Fibroblast of skin of right biceps (primary cell): Measurements from ENCODE around the gene ADCY1.
"Not testable (repeated sequence)": the region's sequence is repeated elsewhere in the genome, so short reads cannot be mapped to it uniquely, and the experiment has no call there.

Experiments
- DNase-seq: peaks from one replicate; pipeline ENCODE4 v3.0.0-alpha.2; 2013

The ADCY1 gene

GRCh38 chr7:45573661-45574415 lies at the start of gene ADCY1:
Gene ADCY1, plus strand, starts transcription at chr7:45574368. Its CDS starts 176 bp downstream, at chr7:45574544.
- DNase-seq: peak; percentile 17

- no peak for DNase-seq
Observed at GRCh38 chr7:45524445-45524844, 49.7 kb upstream of the ADCY1 start.

DNA sequence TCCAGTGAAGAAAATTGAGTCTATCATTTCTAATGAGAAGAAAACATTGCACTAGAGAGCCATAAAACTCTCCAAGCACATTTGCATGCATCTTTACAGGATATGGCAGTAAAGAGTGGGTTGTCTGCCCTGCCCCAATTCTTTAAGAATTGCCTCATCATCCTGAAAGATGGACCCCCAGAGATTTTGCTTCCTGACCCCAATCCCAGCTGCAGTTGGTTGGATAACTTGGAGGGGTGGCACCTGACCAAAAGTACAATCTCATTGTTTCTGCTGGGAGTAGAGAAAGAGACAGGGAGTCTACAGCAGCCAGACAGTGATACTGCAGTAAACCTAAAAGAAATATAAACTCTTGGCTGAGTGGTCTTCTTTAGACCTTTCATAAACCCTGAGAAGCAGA lies 49.1 kb upstream of the ADCY1 start:
- no peak for DNase-seq

GRCh38 chr7:45543473-45543872 lies 30.7 kb upstream of the ADCY1 start:
- DNase-seq: no peak

GRCh38 chr7:45545105-45545710 lies 29.0 kb upstream of the ADCY1 start:
- DNase-seq: not testable (repeated sequence)

GRCh38 chr7:45548917-45549316 lies 25.3 kb upstream of the ADCY1 start:
- DNase-seq: not testable (repeated sequence)

DNA sequence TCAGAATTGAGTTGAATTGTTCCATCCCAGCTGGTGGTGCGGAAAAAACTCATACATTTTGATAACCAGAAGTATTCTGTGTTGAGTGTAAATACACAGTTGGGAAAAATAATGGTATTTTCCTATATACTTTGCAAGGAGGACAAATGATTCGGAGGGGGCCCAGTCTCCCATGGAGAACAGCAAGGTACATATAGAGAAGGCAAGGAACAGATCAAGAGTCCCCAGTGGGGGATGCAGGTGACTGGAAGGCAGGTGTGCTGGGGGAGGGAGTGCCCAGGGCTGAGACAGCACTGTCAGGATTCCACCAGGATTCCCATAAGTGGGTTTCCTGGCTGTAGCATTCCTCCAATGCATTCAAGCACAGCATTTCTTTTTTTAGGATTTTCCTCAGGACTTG lies 10.8 kb upstream of the ADCY1 start:
- DNase-seq: no peak

DNA sequence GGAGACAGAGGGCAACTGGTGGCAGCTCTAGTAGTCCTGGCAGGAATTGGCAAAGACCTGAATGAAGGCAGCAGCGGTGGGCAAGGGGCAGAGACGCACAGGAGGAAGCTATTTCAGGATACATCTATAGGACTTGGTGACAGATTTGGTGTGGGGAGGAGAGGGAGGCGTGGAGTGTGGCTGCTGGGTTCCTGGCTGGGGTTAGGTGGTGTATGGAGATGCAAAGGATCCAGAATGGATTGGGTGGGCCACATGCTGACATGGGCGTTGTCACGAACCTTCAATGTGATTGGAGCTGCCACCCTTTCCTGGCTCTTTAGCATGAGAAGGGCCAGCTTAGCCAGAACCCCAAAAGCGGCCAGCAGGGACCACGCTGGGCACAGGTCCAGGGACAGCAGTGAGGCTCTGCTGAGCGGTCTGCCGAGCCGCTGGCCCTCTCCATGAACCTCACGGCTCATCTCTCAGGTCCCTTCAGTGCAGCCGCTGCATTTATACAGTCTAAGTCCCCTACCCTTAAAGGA lies 10.2 kb upstream of the ADCY1 start:
- no peak for DNase-seq

DNA sequence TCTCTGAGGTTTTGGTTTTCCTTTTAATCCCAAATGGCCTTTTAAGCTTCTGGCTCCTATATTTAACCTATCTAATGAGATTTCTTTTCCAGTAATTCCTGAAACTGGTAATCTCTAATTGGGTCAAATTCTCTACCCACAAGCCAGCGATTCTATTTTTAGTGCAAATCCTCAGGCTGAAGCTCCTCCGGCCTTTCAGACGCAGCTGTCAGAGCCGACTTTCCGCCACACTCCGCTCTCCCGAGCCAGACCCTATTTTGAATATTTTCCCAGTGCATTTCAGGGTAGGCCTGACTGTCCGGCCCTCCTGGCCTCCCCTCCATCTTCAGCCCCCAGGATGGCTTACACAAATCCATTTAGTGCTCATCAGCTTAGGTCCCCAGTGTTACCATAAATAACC lies 9.7 kb upstream of the ADCY1 start:
- no peak for DNase-seq

DNA sequence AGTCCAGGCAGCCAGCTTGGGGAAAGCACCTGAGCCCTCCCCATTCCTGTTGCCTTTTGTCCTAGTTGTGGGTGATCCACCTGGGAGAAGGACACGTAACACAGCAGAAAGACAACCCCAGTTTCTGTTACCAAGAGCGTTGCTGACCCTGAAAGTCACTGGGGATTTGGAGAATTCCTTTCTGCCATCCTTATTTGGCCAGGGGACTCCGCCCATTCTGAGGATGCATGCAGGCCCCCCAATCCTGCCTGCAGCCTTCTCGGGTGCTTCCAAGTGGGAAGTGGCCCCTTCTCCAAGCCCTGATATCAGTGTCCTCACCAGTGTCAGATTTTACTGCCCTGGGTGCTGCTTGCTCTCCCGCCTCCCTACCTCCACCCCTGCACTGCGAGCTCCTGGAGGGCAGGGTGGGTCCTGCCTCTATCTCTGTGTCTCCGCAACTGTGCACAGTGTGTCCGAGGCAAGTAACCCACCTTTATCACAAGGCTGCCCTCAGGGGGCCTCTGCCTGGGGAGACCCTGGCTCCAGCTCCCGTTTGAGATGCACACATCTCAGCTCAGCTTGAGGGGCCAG lies 9.2 kb upstream of the ADCY1 start:
- no peak for DNase-seq

DNA sequence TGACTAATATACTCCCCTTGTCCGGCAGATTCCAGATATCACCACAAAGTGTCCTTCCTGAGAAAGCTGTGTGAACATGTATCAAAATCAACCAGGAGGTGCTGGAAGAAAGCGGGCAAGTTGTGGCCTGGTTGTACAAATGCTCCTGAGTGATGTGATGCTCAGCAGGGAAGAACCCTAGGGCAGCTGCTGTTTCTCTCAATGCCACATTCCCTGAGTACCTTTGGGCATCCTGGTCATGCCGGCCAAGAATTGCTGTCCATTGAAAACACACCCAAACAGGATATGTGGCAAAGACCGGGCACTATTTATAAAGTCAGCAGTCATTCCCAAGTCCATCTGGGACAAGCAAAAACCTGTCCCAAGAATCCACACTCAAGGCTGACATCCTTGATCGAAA lies 7.8 kb upstream of the ADCY1 start:
- DNase-seq: no peak

- DNase-seq: no peak
Observed at GRCh38 chr7:45566961-45567360, 7.2 kb upstream of the ADCY1 start.

DNA sequence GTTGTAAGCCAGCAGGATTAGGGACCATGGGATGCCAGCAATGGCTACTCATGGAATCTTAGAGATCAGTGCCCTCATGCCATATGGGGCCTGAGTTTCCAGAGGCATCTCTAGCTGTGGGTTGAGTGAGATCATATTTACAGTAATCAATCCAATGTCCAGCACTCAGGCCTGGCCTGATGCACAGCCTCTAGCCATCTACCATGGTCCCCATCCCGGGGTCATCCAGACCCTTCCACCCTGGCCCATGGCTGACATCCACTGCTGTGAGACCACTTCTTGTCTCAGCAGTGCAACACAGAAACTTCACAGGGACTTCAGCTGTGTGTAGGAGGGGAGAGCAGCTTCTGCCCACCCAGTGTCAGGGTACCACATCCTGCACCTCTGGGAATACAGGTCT lies 6.5 kb upstream of the ADCY1 start:
- no peak for DNase-seq

- DNase-seq: no peak
Observed at GRCh38 chr7:45568536-45569289, 5.5 kb upstream of the ADCY1 start.

DNA sequence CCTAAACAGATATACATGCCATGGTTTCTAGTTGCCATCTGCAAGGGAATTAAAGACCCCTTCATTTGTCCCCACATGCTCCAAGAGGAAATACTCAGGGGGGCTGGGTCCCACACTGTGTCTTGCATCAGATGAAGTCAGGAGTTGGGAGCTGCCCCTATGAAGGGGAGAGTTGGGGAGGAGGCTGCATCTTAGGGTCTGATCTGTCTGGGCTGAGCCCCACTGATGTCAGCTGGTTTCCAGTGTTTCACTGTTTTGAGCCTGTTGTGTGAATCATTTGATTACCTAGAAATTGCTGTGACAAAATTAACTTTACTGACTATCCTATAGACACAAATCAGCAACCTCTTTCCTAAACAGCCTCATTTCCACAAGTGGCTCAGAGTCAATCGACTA lies 4.9 kb upstream of the ADCY1 start:
- no peak for DNase-seq

DNA sequence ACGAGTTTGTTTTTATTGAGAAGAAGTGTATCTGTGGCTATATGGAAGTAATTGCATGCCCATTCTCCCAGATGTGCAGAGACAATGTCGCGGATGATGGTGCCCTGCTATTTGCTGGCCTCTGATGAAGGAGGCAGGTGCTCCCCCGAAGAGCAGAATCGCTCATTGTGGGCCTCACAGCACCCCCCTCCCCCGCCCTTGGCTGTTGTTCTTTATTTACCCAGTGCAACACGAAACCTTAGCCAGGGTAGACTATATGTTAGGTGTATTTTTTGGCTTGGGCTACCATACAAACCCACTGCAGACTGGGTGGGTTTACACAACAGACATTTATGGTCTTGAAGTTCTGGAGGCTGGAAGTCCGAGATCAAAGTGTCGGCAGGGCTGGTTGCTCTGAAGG lies 3.4 kb upstream of the ADCY1 start:
- DNase-seq: no peak

GRCh38 chr7:45573204-45573603 lies 964 bp upstream of the ADCY1 start:
- no peak for DNase-seq

DNA sequence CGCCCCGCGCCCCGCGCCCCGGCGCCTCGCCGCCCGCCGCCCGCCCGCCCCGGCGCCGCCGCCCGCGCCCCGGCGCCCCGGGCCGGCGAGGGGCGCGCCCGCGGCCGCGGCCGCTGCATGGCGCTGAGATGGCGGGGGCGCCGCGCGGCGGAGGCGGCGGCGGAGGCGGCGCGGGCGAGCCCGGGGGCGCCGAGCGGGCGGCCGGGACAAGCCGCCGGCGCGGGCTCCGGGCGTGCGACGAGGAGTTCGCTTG lies 174 bp downstream of the ADCY1 start:
- DNase-seq: no peak

DNA sequence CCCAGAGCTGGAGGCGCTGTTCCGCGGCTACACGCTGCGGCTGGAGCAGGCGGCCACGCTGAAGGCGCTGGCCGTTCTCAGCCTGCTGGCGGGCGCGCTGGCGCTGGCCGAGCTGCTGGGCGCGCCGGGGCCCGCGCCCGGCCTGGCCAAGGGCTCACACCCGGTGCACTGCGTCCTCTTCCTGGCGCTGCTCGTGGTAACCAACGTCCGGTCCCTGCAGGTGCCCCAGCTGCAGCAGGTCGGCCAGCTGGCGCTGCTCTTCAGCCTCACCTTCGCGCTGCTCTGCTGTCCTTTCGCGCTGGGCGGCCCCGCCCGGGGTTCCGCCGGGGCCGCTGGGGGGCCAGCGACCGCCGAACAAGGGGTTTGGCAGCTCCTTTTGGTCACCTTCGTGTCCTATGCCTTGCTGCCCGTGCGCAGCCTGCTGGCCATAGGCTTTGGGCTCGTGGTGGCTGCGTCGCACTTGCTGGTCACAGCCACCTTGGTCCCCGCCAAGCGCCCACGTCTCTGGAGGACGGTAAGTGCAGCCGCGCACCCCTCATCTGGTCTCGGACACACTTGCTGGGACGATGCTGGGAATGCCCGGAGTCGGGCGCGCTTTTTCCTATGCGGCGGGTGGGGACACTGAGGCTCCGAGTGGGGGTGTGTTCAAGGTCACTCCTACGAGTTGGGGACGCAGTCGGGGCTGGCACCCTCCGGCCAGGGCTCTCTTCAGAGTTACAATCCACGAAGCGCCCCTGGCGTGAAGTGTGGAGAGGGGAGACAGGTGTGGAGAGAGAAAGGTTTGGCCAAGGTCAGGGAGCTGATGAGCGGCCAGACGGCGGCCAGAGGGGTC lies 717 bp downstream of the ADCY1 start:
- DNase-seq: peak; percentile 64

GRCh38 chr7:45575501-45576248 lies 1.5 kb downstream of the ADCY1 start:
- no peak for DNase-seq

GRCh38 chr7:45576249-45576929 lies 2.2 kb downstream of the ADCY1 start:
- peak; percentile 18 for DNase-seq
